Fibroblast of lung (primary cell): ENCODE measurements around the gene MAPK4.

Experiments
- EZH2 ChIP-seq: IDR thresholded peaks from 2 replicates; pipeline ENCODE4 v1.5.1; 2012; ENCODE audit warnings: low read length, control low read depth, mild to moderate bottlenecking; ENCODE audit errors: missing control alignments
- TF ChIP-seq, protein P1 (sequence below), 2 donors: IDR thresholded peaks in 1 of 2; conservative IDR thresholded peaks in 1 of 2; 1 replicate in 1 of 2; 2 replicates in 1 of 2; pipeline ENCODE4 v1.5.1; 2011 to 2012; ENCODE audit warnings: low read length in 2 of 2, control low read depth in 1 of 2, inconsistent platforms in 1 of 2, low read depth in 1 of 2, mild to moderate bottlenecking in 1 of 2

DNA sequence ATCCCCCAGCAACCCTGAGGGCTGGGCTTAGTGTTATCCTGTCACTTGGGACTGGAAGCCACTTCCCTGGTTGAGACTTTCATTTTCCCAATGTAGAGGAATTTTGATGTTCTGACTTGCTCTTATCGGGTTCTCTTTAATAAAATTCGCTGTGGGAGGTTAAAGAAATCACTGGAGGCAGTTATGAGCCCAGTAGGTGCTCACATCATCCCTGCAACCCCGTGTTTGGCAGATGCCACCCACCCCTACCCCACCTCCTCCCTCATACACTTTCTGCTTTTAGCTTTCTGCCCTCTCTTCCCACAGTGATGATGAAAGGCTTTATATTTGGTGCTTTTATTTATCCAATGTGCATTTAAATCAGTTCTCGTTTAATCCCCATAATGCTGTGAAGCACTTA is 106.6 kb downstream of the MAPK4 start:
- TF ChIP-seq, protein P1, sequence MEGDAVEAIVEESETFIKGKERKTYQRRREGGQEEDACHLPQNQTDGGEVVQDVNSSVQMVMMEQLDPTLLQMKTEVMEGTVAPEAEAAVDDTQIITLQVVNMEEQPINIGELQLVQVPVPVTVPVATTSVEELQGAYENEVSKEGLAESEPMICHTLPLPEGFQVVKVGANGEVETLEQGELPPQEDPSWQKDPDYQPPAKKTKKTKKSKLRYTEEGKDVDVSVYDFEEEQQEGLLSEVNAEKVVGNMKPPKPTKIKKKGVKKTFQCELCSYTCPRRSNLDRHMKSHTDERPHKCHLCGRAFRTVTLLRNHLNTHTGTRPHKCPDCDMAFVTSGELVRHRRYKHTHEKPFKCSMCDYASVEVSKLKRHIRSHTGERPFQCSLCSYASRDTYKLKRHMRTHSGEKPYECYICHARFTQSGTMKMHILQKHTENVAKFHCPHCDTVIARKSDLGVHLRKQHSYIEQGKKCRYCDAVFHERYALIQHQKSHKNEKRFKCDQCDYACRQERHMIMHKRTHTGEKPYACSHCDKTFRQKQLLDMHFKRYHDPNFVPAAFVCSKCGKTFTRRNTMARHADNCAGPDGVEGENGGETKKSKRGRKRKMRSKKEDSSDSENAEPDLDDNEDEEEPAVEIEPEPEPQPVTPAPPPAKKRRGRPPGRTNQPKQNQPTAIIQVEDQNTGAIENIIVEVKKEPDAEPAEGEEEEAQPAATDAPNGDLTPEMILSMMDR (conservative IDR thresholded peaks at IDR 0.05 in 1 of 2, IDR thresholded peaks at IDR 0.05 in 1 of 2; ENCODE audit: low read depth in 1 of 2, low read length in 2 of 2): no peak
- no peak for TF ChIP-seq EZH2
